Activated CD4-positive, alpha-beta T cell treated with anti-CD3 and anti-CD28 coated beads, Interleukin-2, Interleukin-4, amounts not matched to agents 100 ng/mL and 50 ng/mL, durations not matched to agents 16 hours and 8 hours (primary cell): ENCODE measurements around the gene FGFRL1.

Experiments used
- DNase-seq: peaks from one replicate; pipeline ENCODE4 v3.0.0-alpha.2; 2020; ENCODE audit warnings: low spot score

FGFRL1 gene

DNA sequence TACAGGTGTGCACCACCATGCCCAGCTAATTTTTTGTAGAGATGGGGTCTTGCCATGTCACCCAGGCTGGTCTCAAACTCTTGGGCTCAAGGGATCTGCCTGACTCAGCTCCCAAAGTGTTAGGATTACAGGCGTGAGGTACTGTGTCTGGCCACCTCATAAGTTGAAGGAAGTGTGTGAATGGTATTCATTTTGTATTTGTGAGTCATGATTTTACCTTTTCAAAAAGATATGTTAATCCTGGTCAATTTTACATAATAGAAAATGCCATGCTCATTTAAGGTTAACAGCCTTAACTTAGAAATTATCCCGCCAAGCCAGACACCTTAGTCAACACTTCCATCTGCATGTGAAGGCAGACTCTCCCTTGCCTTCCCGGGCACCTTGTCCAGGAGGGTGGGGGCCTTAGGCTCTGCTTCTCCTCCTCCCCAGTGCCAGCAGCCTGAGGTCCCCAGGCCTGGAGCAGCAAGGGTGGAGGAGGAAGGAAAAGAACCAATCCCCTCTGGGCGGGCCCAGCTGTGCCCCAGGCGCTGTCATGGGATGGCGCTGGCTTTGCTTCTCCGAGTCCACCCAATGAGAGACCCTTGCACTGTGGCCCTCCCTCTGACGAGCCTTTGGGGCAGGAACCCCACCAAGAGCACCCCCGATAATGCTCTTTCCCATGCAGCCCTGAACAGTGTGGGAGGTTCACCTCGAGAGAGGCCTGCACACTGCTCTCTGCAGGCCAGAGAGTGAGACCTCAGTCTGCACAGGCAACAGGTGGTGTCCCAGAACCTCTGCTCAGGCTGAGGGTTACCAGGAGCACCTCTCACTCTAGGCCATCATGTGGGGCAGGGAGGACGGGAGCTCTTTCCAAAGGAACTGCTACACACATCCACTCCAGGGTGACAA is 64.6 kb downstream of the FGFRL1 start:
- DNase-seq: no peak
